Measurements from ENCODE around the gene GAB3.
"Not testable (repeated sequence)": the region's sequence is repeated elsewhere in the genome, so short reads cannot be mapped to it uniquely, and the experiment has no call there.

- not testable (repeated sequence) for TF ChIP-seq ZNF274 (IDR thresholded peaks at IDR 0.05; ENCODE audit: low read depth, low read length); TCF7L2 (IDR thresholded peaks at IDR 0.05; ENCODE audit: borderline replicate concordance, extremely low read depth, insufficient read depth, insufficient read length); CBX3 (IDR thresholded peaks at IDR 0.05; ENCODE audit: low read depth); CTCF (IDR thresholded peaks at IDR 0.05 in 2 of 3, conservative IDR thresholded peaks at IDR 0.05 in 1 of 3; ENCODE audit: borderline replicate concordance in 1 of 3, insufficient read depth in 1 of 3, low read depth in 2 of 3, low read length in 2 of 3); YY1 (IDR thresholded peaks at IDR 0.05; ENCODE audit: extremely low read depth, insufficient replicate concordance, low read depth, low read length); CEBPB (IDR thresholded peaks at IDR 0.05; ENCODE audit: low read depth); POLR2AphosphoS5 (IDR thresholded peaks at IDR 0.05; ENCODE audit: low read depth, low read length); EZH2 (IDR thresholded peaks at IDR 0.05); SIN3A (IDR thresholded peaks at IDR 0.05; ENCODE audit: low read depth); EGR1 (IDR thresholded peaks at IDR 0.05; ENCODE audit: low read depth); RAD21 (IDR thresholded peaks at IDR 0.05; ENCODE audit: low read depth); ELF1 (IDR thresholded peaks at IDR 0.05; ENCODE audit: borderline replicate concordance, low read depth)
Observed at GRCh38 chrX:154672084-154672483, 78.8 kb downstream of the GAB3 start.

Measured in HCT116 (cell line).